NCI-H2227 treated with DMSO at 0.1 percent for 48 hours (cell line): ENCODE data around the gene OLIG2.

Experiments used
- DNase-seq: peaks from one replicate; lab custom pipeline; 2025; lab: John Stamatoyannopoulos, UW

The OLIG2 gene

GRCh38 chr21:33019885-33020557 is 5.7 kb upstream of the OLIG2 start:
- DNase-seq: no peak

GRCh38 chr21:33020558-33021100 is 5.1 kb upstream of the OLIG2 start:
- DNase-seq: no peak

GRCh38 chr21:33021150-33021549 is 4.6 kb upstream of the OLIG2 start:
- DNase-seq: no peak

- DNase-seq: no peak
These were observed 4.1 kb upstream of the OLIG2 start for GRCh38 chr21:33021667-33022066.

- DNase-seq: no peak
These were observed 3.3 kb upstream of the OLIG2 start for GRCh38 chr21:33022489-33022827.

GRCh38 chr21:33022828-33023573 is 2.7 kb upstream of the OLIG2 start:
- no peak for DNase-seq

GRCh38 chr21:33023574-33024200 is 2.0 kb upstream of the OLIG2 start:
- DNase-seq: no peak

GRCh38 chr21:33024201-33025103 is 1.3 kb upstream of the OLIG2 start:
- DNase-seq: no peak

GRCh38 chr21:33025106-33025488 is 638 bp upstream of the OLIG2 start:
- no peak for DNase-seq

- DNase-seq: no peak
These were observed 716 bp downstream of the OLIG2 start for GRCh38 chr21:33026443-33026858.

- DNase-seq: no peak
These were observed 1.2 kb downstream of the OLIG2 start for GRCh38 chr21:33026878-33027400.

- no peak for DNase-seq
These were observed 1.9 kb downstream of the OLIG2 start for GRCh38 chr21:33027401-33028286.

- DNase-seq: no peak
These were observed 2.5 kb downstream of the OLIG2 start for GRCh38 chr21:33028287-33028670.

GRCh38 chr21:33028773-33029384 is 3.1 kb downstream of the OLIG2 start:
- DNase-seq: no peak

GRCh38 chr21:33029385-33029921 is 3.7 kb downstream of the OLIG2 start:
- DNase-seq: no peak

- DNase-seq: no peak
These were observed 4.3 kb downstream of the OLIG2 start for GRCh38 chr21:33029975-33030461.

GRCh38 chr21:33030633-33031032 is 4.9 kb downstream of the OLIG2 start:
- DNase-seq: no peak

- no peak for DNase-seq
These were observed 5.6 kb downstream of the OLIG2 start for GRCh38 chr21:33031152-33031911.

GRCh38 chr21:33032434-33033047 is 6.8 kb downstream of the OLIG2 start:
- DNase-seq: no peak
